ENCODE data around the gene BICD2.
"Not testable (repeated sequence)": the region's sequence is repeated elsewhere in the genome, so short reads cannot be mapped to it uniquely, and the experiment has no call there.

BICD2 gene

GRCh38 chr9:92764381-92764987 lies at the start of gene BICD2:
Gene BICD2, minus strand, starts transcription at chr9:92764833. Its CDS starts 89 bp downstream, at chr9:92764744.
- no peak for DNase-seq (ENCODE audit: low read depth, low spot score)

DNA sequence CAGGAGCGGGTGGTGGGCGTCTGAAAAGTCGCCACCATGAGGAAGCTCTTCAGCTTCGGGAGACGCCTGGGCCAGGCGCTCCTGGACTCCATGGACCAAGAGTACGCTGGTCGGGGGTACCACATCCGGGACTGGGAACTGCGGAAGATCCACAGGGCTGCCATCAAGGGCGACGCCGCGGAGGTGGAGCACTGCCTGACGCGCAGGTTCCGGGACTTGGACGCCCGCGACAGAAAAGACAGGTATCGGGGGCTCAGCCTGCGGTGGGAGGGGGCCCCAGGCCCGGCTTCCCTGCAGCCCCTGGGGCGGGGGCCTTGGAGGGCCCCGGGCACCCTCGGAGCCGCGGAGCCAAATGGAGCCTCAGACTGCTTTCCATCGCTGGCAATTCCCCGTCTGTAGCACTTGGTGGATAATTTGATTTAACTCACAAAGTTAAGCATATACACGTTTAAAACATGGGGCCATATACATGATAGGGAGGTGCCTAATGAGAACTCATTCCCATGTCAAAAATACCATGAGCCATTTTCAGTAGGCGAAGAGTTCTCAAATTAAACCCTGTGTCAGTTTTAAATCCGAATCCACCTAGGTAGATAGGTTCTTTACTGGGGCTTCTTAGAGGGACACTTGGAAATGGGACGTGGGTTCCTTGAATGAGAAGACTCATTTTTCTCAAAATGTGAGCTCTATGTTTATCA lies 45.1 kb upstream of the BICD2 start:
- DNase-seq (ENCODE audit: low read depth, low spot score), result not testable (repeated sequence)

GRCh38 chr9:92808726-92809451 lies 44.3 kb upstream of the BICD2 start:
- DNase-seq (ENCODE audit: low read depth, low spot score), result peak; percentile 9

- DNase-seq (ENCODE audit: low read depth, low spot score), result no peak
These were observed 43.4 kb upstream of the BICD2 start for GRCh38 chr9:92807757-92808725.

DNA sequence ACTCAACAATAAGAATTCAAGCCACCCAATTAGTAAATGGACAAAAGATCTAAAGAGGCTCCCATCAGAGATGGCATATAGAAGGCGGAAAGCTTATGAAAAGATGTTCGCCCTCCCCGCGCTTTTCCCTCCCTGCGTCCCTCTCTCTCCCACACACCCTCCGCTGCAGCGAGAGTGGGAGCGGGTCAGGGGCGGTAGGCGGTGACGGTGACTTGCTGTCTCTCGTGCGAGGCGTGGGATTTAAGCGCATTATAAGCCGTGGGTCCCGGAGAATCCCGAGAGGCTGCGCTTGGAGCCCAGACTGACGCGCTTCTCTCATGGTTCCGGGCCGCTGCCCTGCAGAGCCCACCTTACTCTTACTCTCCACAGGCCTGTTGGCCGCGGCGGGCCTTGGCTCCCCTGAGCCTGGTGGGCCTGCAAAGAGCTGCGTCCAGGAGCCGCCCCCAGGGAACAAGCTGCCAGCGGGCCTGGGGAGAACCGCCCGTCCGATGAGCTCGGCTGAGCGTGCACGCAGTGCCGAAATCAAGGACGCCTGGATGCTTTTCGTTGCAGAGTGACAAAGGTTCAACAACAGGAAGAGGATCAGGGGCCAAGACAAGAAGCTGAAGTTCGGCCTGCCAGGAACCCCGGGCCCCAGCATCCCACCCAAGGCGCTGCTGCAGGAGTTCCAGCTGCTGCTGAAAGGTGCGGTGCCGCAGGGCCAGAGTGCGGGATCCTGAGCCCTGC lies 42.6 kb upstream of the BICD2 start:
- no peak for DNase-seq (ENCODE audit: low read depth, low spot score)

- DNase-seq (ENCODE audit: low read depth, low spot score), result no peak
These were observed 40.1 kb upstream of the BICD2 start for GRCh38 chr9:92804727-92805126.

DNA sequence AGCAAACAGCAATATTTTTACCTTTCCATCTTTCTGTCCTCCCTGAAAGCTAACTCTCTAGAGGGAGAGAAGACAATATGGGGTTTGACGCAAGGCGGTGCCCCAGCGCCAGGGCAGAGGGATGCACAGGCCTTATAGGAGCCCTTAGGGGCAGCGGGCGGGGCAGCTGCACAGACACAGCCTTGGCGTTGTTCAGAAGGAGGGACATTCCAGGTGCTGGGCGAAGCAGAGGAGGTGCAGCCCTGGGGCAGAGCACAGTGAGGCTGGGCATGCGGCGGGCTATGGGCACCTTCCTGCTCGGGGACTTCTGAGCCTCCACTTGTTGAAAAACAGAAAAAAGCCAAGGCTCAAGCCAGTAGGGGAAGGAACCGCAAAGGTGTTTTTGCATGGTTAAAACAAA lies 33.7 kb upstream of the BICD2 start:
- DNase-seq (ENCODE audit: low read depth, low spot score), result no peak

DNA sequence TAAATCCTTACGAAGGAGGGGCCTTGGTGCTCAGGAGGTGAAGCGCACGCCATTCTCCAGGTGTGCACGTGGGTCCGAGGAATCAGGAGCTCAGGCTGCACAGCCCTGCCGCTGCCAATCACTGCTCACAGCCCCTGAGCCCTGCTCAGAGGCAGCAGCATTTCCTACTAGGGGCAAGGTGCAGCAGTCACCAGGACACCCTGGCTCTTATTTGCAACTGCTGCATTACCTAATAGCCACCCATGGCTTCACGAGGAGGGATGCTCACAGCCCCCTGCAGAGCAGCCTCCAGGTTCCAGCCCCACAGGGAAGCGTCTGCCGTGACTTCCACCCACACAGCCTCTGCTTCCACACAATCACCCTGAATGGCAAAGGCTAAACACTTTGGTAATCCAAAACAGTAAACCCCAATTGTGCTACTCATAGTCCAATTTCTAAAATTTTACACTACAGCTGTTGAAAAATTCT lies 31.7 kb upstream of the BICD2 start:
- DNase-seq (ENCODE audit: low read depth, low spot score), result not testable (repeated sequence)

DNA sequence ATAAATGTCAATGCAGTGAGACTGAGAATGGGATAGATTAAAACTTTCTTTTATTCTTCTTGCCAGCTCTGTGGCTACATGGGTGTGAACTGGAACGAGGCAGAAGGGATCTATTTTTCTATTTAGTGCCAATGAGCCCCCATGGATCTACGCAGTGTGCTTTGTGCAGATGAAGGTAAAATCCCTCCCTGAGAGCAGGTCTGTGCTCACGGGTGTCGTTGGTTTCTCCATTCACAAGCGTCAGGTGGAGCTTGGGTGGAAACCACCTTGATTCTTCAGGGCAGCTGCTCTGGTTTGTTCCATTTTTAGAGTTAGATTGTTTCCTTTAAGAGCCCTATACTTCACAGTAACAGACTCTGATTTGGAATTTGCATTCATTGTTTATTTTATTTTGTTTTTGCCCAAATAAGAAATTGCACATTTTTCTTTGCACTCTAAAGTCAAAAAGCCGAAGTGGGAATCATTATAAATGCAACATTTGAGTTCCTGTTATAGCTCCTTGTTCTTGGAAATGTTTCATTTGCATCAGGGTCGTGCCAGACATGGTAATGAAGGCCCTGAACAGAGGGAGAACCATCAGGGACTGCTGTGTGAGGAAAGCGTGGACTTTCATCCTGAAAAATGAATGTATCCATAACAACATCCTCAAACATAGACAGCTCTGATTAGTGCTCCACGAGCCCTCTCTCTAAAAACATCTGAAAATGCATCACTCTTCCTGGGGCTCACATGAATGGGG lies 31.1 kb upstream of the BICD2 start:
- no peak for DNase-seq (ENCODE audit: low read depth, low spot score)

DNA sequence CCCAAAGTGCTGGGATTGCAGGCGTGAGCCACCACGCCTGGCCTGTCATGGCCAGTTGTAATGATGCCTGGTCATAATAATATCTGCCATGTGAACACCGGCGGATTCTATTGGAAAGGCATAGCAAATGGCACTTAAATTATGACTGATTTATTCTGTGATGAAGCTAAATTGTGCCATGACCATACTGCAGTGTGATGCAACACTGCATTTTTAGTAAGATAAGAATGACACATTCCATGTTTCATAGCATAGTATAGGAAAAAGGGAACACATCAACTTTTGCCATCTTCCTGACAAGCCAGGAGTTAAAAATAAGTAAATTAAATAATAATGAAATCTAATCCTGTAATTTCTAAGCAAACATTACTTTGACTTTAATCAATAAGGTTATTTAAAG lies 30.4 kb upstream of the BICD2 start:
- DNase-seq (ENCODE audit: low read depth, low spot score), result no peak

GRCh38 chr9:92794426-92794825 lies 29.8 kb upstream of the BICD2 start:
- DNase-seq (ENCODE audit: low read depth, low spot score), result no peak

- peak; percentile 53 for DNase-seq (ENCODE audit: low read depth, low spot score)
These were observed 26.2 kb upstream of the BICD2 start for GRCh38 chr9:92790542-92791527.

- DNase-seq (ENCODE audit: low read depth, low spot score), result no peak
These were observed 21.7 kb upstream of the BICD2 start for GRCh38 chr9:92786298-92786697.

- no peak for DNase-seq (ENCODE audit: low read depth, low spot score)
These were observed 17.3 kb upstream of the BICD2 start for GRCh38 chr9:92781899-92782298.

GRCh38 chr9:92780206-92780605 lies 15.6 kb upstream of the BICD2 start:
- no peak for DNase-seq (ENCODE audit: low read depth, low spot score)

DNA sequence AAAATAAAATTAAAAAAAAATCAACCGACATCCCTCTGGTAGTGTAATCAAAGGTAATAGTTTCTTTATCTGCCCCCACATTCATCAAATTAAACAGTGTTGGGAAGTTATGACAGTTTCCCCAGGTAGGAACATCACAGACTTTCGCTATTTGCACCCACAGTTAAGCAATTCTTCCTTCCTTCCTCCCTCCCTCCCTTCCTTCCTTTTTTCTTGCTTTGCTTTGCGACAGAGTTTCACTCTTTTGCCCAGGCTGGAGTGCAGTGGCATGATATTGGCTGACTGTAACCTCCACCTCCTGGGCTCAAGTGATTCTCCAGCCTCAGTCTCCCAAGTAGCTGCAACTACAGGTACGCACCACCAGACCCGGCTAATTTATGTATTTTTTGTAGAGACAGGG lies 10.8 kb upstream of the BICD2 start:
- no peak for DNase-seq (ENCODE audit: low read depth, low spot score)

DNA sequence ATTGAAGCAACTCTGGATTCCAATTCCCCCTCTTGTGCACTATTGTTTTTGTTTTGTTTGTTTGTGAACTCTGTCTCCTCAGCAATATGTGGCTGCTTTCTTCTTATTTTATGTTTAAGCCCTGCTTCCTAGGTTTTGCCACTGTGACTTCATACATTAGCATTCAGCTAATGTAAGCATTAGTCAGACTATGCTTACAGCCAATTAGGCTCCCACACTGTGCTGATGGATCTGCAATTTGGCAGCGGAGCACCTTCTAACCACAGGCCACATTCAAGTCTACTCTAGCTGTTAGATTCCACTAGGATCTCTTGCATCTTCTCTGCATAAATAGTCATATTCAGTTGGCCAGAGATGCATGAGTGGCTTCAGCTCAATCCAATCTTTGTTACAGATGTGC lies 9.6 kb upstream of the BICD2 start:
- no peak for DNase-seq (ENCODE audit: low read depth, low spot score)

GRCh38 chr9:92773810-92774209 lies 9.2 kb upstream of the BICD2 start:
- no peak for DNase-seq (ENCODE audit: low read depth, low spot score)

DNA sequence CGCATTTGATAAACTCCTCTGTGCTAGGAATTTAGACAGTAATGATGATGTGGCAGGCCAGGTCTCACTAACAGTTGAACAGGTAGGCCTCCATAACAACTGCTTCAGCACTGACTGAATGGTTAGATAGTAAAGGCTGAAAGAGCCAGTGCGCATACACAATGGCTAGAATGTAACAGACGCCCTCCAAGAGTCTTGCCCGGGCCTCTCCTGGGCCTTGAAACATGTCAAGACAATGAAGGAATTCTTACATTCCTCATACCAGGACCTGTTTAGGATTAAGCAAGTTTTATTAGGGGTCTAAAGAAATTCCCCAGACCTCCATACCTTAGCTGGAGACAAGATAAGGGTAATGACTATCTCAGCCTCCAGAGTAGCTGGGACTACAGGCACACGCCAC lies 6.7 kb upstream of the BICD2 start:
- DNase-seq (ENCODE audit: low read depth, low spot score), result no peak

Measured in smooth muscle cell of the brain vasculature (primary cell).